Adrenal gland (tissue), 12 donors: ENCODE measurements around the gene CALML4. TPM values are rescaled to one million over a fixed set of nuclear protein-coding genes. Genes with fewer than 3 reads are reported as not detected.
A peak's percentile ranks its signal among the peaks of the same experiment; 100 is the strongest.

Source experiments
- DNase-seq, 7 donors: peaks; one replicate each; pipeline ENCODE4 v3.0.0-alpha.2; 2019 to 2020
- H3K27ac ChIP-seq, 5 donors: fragments of 200-600 bp; sonication (generic) in 4 of 5; 1 replicate in 3 of 5; 2 replicates in 2 of 5; pipeline versions ENCODE4 v1.5.1 to v1.8.0; 2016 to 2020; ENCODE audit warnings: mild to moderate bottlenecking in 1 of 5
- H3K27me3 ChIP-seq: fragments of 200-600 bp; 2 replicates; pipeline ENCODE4 v1.8.0; 2021
- H3K36me3 ChIP-seq, 2 donors: fragments of 200-600 bp; replicated peaks in 1 of 2; 1 replicate in 1 of 2; 2 replicates in 1 of 2; pipeline versions ENCODE4 v1.5.1 to v1.8.0; 2018 to 2022
- H3K4me1 ChIP-seq, 2 donors: fragments of 200-600 bp; replicated peaks in 1 of 2; 1 replicate in 1 of 2; 2 replicates in 1 of 2; pipeline versions ENCODE4 v1.5.1 to v1.8.0; 2018 to 2021
- H3K4me3 ChIP-seq, 4 donors: fragments of 200-600 bp; sonication (generic) in 3 of 4; one replicate each; pipeline ENCODE4 v1.5.1; 2016 to 2018
- H3K9me3 ChIP-seq, 3 donors: fragments of 200-600 bp; sonication (generic) in 1 of 3; replicated peaks in 1 of 3; 1 replicate in 2 of 3; 2 replicates in 1 of 3; pipeline versions ENCODE4 v1.5.1 to v1.8.0; 2016 to 2021
- CTCF ChIP-seq, 6 experiments: fragments of 450-650 bp in 4 of 6; fragments of 200-600 bp in 2 of 6; sonication (generic) in 1 of 6; IDR thresholded peaks; 1 replicate in 5 of 6; 2 replicates in 1 of 6; pipeline versions ENCODE4 v1.5.1 to v1.8.0; 2016 to 2021; ENCODE audit warnings: antibody characterized with exemption in 6 of 6, mild to moderate bottlenecking in 2 of 6, moderate library complexity in 1 of 6
- POLR2A ChIP-seq, 2 donors: fragments of 450-650 bp; IDR thresholded peaks; one replicate each; pipeline ENCODE4 v1.6.1; 2017; ENCODE audit warnings: antibody characterized with exemption in 2 of 2, mild to moderate bottlenecking in 2 of 2, moderate library complexity in 1 of 2
- WGBS, 4 donors: extraction: QIAGEN DNeasy Blood & Tissue Kit in 2 of 4; methylation state at CpG; one replicate each; pipeline versions ENCODE4 v1.1.5 to v1.1.7; 2013 to 2017; 5-methylcytosine and 5-hydroxymethylcytosine counted together
- intact Hi-C, 2 donors: fragments of 100-400 bp; cut with DNase I; formaldehyde crosslinking; loops; one replicate each; pipeline versions ENCODE4 v1.14.1 to v1.15.0; 2022 to 2023
- polyA plus RNA-seq, 3 donors: library from polyadenylated mRNA; stranded (reverse); fragments of 200-250 nt in 2 of 3; fragments of 350-450 nt in 1 of 3; fragmentation: Illumina TruSeq in 1 of 3; extraction: RNeasy Lipid Tissue Mini Kit (QIAGEN cat#74804) in 1 of 3; gene quantifications; one replicate each; pipeline ENCODE4 v1.2.3, GENCODE V29; 2013 to 2014
- total RNA-seq, 9 donors: library from RNA; depleted of rRNA in 4 of 9; stranded (reverse); fragments of >200 nt in 4 of 9; fragments of 120-200 nt in 1 of 9; fragmentation: NEBNext Ultra II Directional in 1 of 9; extraction: Animal tissue kit (Norgen Biotek cat#: 25700) in 1 of 9; gene quantifications; one replicate each; pipeline versions ENCODE4 v1.1.0 to v1.2.4, GENCODE V29; 2013 to 2023
- donor health status: healthy with polysubstance abuse.
- donor health status: Bipolar disorder and iron deficiency.
- donor health status: DM: yes; HTN: yes; CAD: no.
- donor health status: DM: no; HTN: no; CAD: no.
- donor health status: DM: no; HTN: no; CAD: no.
- donor health status: DM: yes; HTN: yes; CAD: no.

CALML4 gene
- total and polyA plus RNA-seq, 12 donors, result 3.3 to 25.1 (median 7.2) TPM

GRCh38 chr15:68220489-68220888 lies 15.4 kb upstream of the CALML4 start:
- Histone ChIP-seq H3K27me3 (no peaks in the 10 kb centered on the region), H3K4me1 (peaks cover 0 to 7% of the 10 kb centered on the region in 2 donors), H3K36me3 (no peaks in the 10 kb centered on the region), H3K27ac (no peak overlapping the region), H3K4me3 (no peak overlapping the region), H3K9me3 (no peaks in the 10 kb centered on the region)
- intact Hi-C loops, result no loop called here
- DNase-seq, result no peak
- WGBS, 4 donors, result 89 to 99% (median 95%) methylated on average over 2 of the region's 2 CpGs
- TF ChIP-seq CTCF (IDR thresholded peaks at IDR 0.05) (no peak), POLR2A (IDR thresholded peaks at IDR 0.05) (no peak)

- 92 to 97% (median 96%) methylated on average over 8 to 9 of the region's 9 CpGs for WGBS, 4 donors
- no peaks in the 10 kb centered on the region for H3K9me3 ChIP-seq
- H3K27ac ChIP-seq, result no peak overlapping the region
- intact Hi-C loops, result no loop called here
- no peak overlapping the region for H3K4me3 ChIP-seq
- peak in 1 of 7 donors; percentile 4 for DNase-seq
- no peaks in the 10 kb centered on the region for H3K36me3 ChIP-seq
- no peak for TF ChIP-seq CTCF (IDR thresholded peaks at IDR 0.05)
- no peak for TF ChIP-seq POLR2A (IDR thresholded peaks at IDR 0.05)
- no peaks in the 10 kb centered on the region for H3K4me1 ChIP-seq
- H3K27me3 ChIP-seq, result no peaks in the 10 kb centered on the region
These were observed 14.0 kb upstream of the CALML4 start for GRCh38 chr15:68218847-68219798.

GRCh38 chr15:68218331-68218730 lies 13.2 kb upstream of the CALML4 start:
- Histone ChIP-seq H3K9me3 (no peaks in the 10 kb centered on the region), H3K4me1 (no peaks in the 10 kb centered on the region), H3K27ac (no peak overlapping the region), H3K27me3 (no peaks in the 10 kb centered on the region), H3K36me3 (no peaks in the 10 kb centered on the region), H3K4me3 (no peak overlapping the region)
- TF ChIP-seq POLR2A (IDR thresholded peaks at IDR 0.05), result no peak
- no peak for TF ChIP-seq CTCF (IDR thresholded peaks at IDR 0.05)
- intact Hi-C loops, result no loop called here
- DNase-seq, result peak in 3 of 7 donors; percentile 5 to 34 (median 9)
- 92 to 98% (median 97%) methylated on average over 6 to 8 of the region's 8 CpGs for WGBS, 4 donors

- intact Hi-C loops, result no loop called here
- 78 to 94% (median 80%) methylated on average over 4 of the region's 4 CpGs for WGBS, 4 donors
- TF ChIP-seq POLR2A (IDR thresholded peaks at IDR 0.05) (no peak), CTCF (IDR thresholded peaks at IDR 0.05) (no peak)
- DNase-seq, result peak in 3 of 7 donors; percentile 2 to 6 (median 5)
- H3K9me3 ChIP-seq, result no peaks in the 10 kb centered on the region
- H3K4me1 ChIP-seq, result no peaks in the 10 kb centered on the region
- H3K4me3 ChIP-seq, result no peak overlapping the region
- H3K27ac ChIP-seq, result no peak overlapping the region
- H3K36me3 ChIP-seq, result no peaks in the 10 kb centered on the region
- H3K27me3 ChIP-seq, result no peaks in the 10 kb centered on the region
These were observed 12.2 kb upstream of the CALML4 start for GRCh38 chr15:68217341-68217740.
